GM10847 (cell line): ENCODE results near the gene CLTC.

ENCODE experiments used
- POLR2A ChIP-seq: IDR thresholded peaks from 2 replicates; pipeline ENCODE4 v1.6.1; 2011; ENCODE audit not compliant: insufficient read length; ENCODE audit errors: extremely low read depth

Gene CLTC

GRCh38 chr17:59629174-59629573 is 9.5 kb downstream of the CLTC start:
- no peak for TF ChIP-seq POLR2A

- no peak for TF ChIP-seq POLR2A
Observed at GRCh38 chr17:59631276-59631675, 11.6 kb downstream of the CLTC start.

- TF ChIP-seq POLR2A: no peak
Observed at GRCh38 chr17:59632398-59632797, 12.7 kb downstream of the CLTC start.

GRCh38 chr17:59633658-59634359 is 14.1 kb downstream of the CLTC start:
- no peak for TF ChIP-seq POLR2A

- TF ChIP-seq POLR2A: no peak
Observed at GRCh38 chr17:59634632-59635541, 15.2 kb downstream of the CLTC start.

GRCh38 chr17:59637611-59638310 is 18.1 kb downstream of the CLTC start:
- no peak for TF ChIP-seq POLR2A

- no peak for TF ChIP-seq POLR2A
Observed at GRCh38 chr17:59638553-59638952, 18.9 kb downstream of the CLTC start.

- TF ChIP-seq POLR2A: no peak
Observed at GRCh38 chr17:59641799-59642484, 22.2 kb downstream of the CLTC start.

- no peak for TF ChIP-seq POLR2A
Observed at GRCh38 chr17:59642565-59642964, 22.9 kb downstream of the CLTC start.

GRCh38 chr17:59643159-59644140 is 23.8 kb downstream of the CLTC start:
- TF ChIP-seq POLR2A: no peak

- no peak for TF ChIP-seq POLR2A
Observed at GRCh38 chr17:59647288-59647687, 27.6 kb downstream of the CLTC start.

GRCh38 chr17:59649886-59650285 is 30.2 kb downstream of the CLTC start:
- TF ChIP-seq POLR2A: no peak

- TF ChIP-seq POLR2A: no peak
Observed at GRCh38 chr17:59650642-59651041, 30.9 kb downstream of the CLTC start.

GRCh38 chr17:59651346-59651745 is 31.7 kb downstream of the CLTC start:
- no peak for TF ChIP-seq POLR2A
